Measurements from ENCODE around the gene ELMO3.

Gene ELMO3

DNA sequence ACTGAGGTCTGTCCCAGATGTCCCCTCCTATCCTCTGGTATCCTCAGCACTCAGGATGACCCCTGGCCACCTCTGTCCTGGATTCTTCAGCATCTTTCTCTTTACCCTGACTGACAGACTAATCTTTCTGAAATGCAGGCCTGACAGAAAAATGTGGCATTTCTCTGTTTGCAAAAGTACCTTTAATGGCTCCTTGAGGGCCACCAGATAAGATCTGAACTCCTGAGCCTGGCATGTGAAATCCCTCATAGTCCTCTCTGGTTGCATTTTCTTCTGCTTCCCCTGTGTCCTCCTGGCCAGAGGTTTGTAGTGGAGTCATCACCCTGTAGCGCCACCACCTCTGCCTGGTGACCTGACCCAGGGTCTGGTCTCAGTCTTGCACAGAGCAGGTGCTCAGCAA lies 2.0 kb upstream of the ELMO3 start:
- no peak for DNase-seq (ENCODE audit: low read depth in 1 of 2, low spot score in 1 of 2)

DNA sequence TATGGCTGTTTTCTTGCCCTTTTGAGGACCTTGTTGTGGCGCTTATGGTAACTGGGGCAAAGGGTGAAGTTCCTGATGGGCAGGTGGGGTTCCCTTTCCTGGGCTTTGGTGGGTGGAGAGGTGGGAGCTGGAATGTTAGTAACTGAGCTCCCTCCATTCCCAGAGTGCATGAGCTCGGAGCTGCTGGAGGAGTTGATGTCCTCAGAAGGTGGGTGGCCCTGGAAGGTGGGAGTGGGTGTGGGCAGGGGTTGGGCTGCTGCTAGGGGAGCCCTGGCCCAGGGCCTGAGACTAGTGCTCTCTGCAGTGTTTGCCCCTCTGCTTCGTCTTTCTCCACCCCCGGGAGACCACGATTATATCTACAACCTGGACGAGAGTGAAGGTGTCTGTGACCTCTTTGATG lies 1.2 kb upstream of the ELMO3 start:
- no peak for DNase-seq (ENCODE audit: low read depth in 1 of 2, low spot score in 1 of 2)

DNA sequence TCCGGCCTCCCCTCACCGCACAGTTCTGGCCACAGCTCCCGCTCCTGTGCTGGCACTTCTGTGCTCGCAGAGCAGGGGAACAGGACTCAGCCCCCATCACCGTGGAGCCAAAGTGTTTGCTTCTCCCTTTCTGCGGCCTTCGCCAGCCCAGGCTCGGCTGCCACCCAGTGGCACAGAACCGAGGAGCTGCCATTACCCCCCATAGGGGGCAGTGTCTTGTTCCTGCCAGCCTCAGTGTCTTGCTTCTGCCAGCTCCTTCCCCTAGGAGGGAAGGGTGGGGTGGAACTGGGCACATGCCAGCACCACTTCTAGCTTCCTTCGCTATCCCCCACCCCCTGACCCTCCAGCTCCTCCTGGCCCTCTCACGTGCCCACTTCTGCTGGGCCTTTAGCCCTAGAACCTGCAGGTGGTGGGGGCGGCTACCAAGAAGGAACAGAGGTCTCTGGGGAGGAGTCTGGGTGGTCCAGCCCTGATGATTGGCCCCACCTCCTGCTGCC lies 645 bp upstream of the ELMO3 start:
- no peak for DNase-seq (ENCODE audit: low read depth in 1 of 2, low spot score in 1 of 2)

DNA sequence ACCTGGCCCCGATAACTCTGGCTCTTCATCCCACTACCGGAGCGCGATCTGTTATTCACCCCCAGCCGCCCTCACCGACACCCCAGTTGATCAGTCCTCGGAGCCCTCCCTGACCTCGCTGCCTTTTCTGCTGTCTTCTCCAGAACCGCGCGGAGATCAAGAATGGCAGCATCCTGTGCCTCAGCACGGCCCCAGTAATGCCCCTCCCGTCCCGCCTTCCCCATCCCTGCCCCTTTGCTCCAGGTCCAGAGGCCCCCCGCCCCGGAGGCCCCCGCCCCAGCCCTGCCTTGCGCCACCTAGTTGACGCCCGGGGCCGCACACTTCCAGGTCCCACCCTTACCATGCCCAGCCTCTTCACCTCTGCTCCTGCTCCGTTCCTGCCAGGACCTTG lies 872 bp downstream of the ELMO3 start:
- DNase-seq (ENCODE audit: low read depth in 1 of 2, low spot score in 1 of 2), result no peak

DNA sequence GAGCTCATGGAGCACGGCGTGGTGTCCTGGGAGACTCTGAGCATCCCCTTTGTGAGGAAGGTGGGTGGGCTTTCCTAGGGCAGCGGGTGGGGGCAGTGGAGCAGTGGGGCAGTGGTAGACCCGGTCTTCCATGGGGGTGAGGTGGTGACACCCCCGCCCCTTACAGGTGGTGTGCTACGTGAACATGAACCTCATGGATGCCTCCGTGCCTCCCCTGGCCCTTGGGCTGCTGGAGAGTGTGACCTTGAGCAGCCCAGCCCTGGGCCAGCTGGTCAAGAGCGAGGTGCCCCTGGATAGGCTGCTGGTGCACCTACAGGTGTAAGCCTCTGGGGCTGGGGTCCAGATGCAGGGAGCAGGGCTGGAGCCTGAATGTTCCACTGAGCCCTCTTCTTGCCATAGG lies 1.6 kb downstream of the ELMO3 start:
- DNase-seq (ENCODE audit: low read depth in 1 of 2, low spot score in 1 of 2), result no peak

DNA sequence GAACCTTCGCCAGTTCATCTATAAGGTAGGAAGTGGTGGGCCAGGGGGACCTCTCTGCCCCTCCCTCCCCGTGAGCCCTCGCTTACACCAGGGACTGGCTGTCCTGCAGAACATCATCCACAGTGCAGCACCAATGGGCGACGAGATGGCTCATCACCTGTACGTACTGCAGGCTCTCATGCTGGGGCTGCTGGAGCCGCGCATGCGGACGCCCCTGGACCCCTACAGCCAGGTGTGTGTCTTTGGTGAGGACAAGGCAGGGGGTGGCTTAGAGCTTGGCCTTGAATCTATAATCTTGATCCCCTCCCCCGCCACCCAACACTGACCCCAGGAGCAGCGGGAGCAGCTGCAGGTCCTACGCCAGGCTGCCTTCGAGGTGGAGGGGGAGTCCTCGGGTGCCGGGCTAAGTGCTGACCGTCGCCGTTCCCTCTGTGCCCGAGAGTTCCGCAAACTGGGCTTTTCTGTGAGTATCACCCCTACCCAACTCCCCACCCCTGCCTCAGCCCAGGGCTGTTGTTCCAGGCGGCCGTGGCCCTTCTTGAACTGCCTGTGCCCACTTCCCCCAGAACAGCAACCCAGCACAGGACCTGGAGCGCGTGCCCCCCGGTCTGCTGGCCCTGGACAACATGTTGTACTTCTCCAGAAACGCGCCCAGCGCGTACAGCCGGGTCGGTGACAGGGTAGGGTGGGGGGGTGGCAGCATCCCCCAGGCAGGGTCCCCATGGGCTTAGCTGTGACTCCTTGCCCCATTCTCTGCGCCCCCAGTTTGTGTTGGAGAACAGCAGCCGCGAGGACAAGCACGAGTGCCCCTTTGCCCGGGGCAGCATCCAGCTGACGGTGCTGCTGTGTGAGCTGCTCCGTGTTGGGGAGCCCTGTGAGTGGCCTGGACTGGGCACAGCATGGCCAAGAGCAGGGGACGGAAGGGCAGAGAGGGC lies 2.7 kb downstream of the ELMO3 start:
- no peak for DNase-seq (ENCODE audit: low read depth in 1 of 2, low spot score in 1 of 2)

DNA sequence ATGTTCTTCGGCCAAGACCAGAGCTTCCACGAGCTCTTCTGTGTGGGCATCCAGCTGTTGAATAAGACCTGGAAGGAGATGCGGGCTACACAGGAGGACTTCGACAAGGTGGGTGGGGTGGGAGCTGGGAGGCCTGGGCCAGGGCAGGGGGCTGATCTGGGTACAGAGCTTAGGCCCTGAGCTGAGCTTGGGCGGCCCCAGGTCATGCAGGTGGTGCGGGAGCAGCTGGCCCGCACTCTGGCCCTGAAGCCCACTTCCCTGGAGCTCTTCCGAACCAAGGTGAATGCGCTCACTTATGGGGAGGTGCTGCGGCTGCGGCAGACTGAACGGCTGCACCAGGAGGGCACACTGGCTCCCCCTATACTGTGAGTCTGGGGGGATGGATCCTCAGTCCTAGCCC lies 3.5 kb downstream of the ELMO3 start:
- no peak for DNase-seq (ENCODE audit: low read depth in 1 of 2, low spot score in 1 of 2)

DNA sequence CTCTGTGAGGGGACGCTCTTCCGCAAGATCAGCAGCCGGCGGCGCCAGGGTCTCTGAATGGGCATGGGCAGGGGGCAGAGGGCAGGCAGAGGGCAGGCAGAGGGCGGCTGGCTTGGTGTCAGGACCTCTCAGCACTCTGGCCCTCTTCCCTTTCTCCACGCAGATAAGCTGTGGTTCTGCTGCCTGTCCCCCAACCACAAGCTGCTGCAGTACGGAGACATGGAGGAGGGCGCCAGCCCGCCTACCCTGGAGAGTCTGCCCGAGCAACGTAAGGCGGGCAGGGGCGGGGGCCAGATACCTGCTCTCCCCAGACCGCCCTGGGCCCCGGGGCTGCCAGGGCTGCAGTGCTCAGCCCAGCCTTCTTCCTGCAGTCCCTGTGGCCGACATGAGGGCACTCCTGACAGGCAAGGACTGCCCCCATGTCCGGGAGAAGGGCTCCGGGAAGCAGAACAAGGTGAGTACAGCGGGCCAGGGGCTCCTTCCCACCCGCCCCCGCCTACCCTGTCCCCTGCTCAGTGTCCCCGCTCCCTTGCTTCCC lies 4.1 kb downstream of the ELMO3 start:
- no peak for DNase-seq (ENCODE audit: low read depth in 1 of 2, low spot score in 1 of 2)

DNA sequence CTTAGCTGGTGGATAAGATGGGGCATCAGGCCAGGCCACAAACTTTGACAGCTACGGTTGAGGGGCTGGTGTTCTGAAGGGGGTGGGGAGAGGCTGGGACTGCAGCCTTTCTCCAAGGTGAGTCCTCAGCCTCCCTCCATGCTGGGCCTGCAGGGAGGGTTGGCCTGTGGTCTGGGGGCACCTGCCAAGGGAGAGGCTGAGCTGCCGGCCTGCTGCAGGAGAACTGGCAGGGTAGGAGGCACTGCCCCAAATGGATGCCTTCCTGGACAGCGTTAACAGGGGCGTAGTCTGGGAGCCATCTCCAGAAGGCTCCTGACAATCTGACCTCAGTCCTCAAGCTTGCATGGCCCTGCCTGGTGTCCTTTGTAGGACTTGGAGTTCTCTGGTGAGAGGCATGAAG lies 5.1 kb downstream of the ELMO3 start:
- no peak for DNase-seq (ENCODE audit: low read depth in 1 of 2, low spot score in 1 of 2)

DNA sequence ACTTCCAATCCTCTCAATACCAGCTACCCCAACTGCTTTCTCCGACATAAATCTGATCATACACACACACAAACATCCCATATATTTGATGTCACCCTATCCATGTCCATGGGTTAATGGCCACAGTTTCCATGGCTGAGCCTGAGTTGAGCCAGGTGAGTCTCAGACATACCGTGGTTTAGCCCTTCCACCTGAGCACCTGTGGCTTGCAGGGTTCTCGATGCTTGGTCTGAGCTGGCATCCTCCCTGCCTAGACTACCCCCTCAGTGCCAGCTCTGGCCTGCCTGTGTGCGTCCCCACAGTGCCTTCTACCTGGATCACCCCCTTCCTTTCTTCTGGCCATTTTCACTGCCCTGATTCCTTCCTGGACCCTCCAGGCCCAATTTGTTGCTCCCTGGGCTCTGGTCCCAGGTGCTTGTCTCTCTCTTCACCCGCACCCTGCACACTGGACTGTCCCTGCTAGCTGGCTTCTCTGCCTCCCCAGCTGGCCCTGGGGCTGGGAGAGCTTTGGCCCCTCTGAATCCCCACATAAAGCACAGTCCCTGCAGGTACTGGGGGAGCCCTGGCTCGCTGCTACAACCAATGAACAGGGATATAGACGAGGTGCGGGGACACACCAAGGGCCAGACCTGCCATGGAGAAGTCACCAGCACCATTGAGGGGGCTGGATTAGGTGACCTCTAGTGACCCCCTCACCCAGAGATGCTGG lies 7.4 kb downstream of the ELMO3 start:
- no peak for DNase-seq (ENCODE audit: low read depth in 1 of 2, low spot score in 1 of 2)

DNA sequence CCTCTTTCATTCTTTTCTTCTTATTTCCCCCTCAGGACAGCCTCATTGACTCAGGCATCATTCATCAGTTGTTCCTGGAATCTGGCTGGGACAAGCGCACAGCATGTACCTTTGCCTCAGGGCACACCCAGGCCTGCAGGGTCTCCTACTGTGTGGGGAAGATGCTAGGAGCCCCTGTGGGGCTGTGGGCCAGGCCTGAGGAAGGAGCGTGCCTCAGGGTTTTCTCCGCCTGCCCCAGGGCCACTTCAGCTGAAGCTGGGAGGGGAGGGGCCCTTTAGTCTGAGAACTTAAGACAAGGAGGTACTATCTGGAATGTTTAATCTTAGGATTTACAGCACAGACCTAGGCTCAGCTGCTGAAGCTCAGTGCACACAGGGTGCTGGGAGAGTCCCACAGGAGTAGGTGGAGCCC lies 7.9 kb downstream of the ELMO3 start:
- DNase-seq (ENCODE audit: low read depth in 1 of 2, low spot score in 1 of 2), result no peak

DNA sequence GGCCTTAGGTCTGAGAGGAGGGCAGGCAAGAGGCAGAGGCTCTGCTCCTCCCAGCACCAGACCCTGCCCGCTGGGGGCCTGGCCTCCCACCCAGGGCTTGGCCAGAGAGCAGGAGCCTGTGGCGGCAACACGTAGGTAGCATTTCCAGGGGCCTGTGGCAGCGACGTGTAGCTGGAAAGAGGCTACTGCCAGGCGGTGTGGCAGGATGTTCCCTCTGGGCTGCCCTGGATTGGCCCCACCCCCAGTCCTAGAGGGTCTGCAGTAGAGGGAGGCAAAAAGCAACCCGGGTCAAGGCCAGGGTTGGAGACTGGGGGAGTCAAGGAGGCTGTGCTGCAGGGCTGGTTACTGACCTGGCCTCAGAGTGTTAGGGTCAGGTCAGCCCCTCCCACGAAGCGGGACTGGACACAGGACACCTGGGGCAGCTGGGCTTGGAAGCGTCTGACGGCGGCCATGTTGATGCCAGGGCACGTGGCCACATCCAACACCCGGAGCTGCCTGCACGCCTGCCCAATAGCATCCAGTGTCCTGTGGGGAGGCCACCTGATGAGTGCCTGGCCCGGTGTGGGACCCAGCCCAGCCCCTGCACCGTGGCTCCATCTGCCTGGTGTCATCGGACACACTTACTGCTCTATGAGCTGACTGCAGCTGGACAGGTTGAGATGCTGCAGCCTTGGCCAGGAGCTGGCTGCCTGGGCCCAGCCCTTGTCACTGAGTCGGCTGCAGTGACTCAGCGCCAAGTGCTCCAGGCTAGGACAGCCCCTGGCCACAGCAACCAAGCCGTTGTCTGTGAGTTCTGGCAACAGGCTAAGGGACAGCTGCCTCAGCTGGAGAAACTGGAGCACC lies 8.5 kb downstream of the ELMO3 start:
- no peak for DNase-seq (ENCODE audit: low read depth in 1 of 2, low spot score in 1 of 2)

DNA sequence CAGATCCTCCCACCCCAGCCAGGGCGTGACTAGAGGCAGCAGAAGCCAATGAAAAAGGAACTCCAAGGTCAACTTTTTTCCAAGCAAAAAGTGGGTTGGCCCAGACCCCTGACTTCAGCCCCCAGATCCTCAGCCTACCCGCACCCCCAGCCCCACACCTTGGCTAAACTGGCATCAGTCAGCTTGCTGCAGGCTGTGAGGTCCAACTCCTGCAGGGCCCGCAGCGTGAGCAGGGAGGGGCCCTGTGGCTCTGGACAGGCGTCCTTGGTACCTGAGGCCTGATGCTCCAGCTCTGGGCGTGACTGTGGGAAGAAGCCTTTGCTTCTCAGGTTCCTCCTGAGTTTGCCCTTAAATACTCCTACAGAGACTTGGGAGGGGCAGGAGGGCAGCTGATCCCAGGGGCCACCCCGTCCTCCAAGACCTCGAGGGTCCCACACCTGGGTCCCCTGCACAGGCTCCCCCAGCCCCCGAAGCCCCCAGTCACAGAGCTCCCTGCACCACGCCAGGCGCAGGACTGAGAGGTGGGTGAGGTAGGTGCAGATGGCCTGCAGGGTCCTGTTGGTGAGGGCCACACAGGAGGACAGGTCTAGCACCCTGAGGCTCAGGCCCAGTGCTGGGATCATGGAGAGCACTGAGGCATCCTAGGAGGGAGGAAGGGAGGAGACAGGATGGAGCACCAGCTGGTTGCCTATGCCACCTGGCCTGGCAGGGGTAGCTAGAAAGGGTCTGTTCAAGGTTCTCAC lies 9.4 kb downstream of the ELMO3 start:
- DNase-seq (ENCODE audit: low read depth in 1 of 2, low spot score in 1 of 2), result no peak

DNA sequence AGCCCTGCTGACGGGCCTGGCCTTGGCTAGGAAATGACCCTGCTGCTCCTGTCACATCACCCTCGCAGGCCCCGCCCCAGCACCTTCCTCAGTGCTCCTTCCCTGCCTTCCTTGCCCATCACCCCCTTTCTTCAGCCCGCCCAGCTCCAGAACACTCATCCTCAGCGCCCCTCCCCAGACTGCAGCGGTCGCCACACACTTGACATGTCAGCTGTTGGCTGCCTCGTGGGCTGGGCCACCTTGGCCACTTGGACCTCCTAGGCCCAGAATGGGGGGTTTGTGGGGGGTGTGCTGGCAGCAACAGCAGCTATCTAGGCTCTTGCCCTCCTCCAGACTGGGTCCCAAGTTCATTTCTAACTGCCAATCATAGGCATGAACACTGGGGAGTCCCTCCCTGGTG lies 10.6 kb downstream of the ELMO3 start:
- no peak for DNase-seq (ENCODE audit: low read depth in 1 of 2, low spot score in 1 of 2)

DNA sequence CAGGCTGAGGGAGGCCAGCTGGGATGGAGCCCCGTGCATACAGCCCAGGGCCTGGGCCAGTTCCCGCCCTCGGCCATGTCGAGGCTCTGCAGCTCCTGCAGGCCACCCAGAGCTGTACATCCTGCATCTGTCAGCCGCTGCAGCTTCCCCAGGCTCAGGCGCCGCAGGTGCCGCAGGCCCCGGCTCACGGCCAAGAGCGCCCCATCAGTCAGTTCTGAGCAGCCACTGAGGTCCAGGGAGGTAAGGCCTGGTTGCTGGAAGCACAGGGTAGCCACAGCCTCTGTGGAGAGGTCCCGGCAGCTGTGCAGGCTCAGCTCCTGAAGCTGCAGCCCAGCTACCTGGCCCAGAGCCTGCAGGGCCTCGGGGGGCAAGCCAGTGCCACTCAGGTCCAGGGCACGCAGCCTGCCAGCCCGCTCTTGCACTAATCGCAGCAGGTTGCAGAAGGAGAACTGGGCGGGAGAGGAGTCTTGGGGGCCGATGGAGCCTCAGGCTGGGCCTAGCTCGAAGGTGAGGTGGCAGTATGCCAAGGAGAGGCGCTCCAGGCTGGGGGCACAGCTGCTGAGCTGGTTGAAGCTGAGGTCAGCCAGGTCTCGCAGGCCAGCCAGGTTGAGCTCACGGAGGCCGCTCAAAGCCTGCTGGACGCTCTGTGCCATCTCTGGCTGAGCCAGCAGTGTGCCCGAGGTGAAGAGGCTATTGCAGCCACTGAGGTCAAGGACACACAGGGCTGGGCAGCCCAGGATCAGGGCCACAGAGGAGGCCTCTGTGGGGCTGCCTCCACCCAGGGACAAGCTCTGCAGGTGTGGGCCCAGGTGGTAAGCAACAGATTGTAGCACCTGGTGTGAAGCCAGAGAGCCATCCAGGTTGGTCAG lies 11.4 kb downstream of the ELMO3 start:
- no peak for DNase-seq (ENCODE audit: low read depth in 1 of 2, low spot score in 1 of 2)

DNA sequence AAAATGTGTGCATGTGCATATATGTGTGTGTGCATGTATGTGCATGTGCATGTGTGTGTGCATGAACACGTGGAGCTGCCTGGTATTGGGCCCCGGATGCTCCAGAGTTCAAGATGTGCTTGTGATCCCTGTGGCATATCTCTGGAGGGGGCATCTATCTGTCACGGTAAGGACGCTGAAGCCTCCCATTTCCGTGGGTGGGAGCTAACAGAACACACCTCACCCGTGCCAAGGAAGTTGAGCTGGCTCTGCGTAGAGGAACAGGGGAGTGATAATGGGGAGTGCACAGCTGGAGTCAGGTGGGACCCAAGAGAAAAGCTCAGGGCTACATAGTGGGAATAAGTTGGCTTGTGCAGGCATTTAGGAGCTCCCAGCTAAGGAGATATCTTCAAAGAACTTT lies 12.7 kb downstream of the ELMO3 start:
- no peak for DNase-seq (ENCODE audit: low read depth in 1 of 2, low spot score in 1 of 2)

DNA sequence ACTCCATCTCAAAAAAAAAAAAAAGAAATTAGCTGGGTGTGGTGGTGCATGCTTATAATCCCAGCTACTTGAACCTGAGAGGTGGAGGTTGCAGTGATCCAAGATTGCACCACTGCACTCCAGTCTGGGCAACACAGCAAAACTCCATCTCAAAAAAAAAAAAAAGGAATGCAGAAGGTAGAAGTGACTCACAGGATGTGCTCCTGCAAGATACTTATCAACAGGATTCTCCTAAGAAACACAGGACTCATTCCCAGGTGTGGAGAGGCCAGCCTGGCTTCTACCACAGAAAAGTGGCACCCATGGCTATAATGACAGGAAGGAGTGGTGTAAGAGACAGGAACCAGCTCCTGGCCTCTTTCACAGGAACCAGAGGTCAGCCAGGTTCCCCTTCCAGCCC lies 13.8 kb downstream of the ELMO3 start:
- DNase-seq (ENCODE audit: low read depth in 1 of 2, low spot score in 1 of 2), result no peak

DNA sequence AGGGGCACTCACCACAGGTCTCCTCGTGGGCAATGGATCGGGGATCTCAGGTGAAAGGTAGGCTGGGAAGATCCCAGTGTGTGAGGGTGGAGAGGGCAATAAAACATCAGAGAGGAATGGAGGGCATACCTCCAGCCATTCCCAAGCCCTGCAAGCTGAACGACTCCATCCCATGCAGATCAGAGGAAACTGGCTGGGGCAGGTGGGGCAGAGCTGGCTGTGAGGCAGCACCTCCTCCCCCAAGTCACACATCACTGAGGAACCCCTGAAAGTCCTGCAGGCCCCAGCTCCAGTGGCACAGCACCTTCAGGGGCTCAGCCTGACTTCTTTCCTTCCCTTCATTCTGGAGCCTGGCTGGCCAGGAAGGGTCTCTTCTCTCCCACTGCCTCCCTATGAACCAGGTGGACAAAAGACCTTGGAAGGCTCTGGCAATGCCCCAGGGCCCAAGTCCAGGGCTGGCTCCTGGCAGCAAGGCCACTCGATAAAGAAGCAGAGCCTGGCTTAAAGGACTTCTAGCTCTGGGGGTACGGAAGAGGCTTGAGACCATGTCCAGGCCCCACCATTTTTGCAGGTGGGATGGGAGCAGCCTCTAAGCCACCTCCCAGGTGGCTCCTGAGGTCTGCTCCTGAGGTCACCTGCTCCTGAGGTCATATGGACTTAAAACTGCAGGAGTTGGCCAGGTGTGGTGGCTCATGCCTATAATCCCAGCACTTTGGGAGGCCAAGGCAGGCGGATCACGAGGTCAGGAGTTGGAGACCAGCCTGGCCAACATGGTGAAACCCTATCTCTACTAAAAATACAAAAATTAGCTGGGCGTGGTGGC lies 14.5 kb downstream of the ELMO3 start:
- no peak for DNase-seq (ENCODE audit: low read depth in 1 of 2, low spot score in 1 of 2)

DNA sequence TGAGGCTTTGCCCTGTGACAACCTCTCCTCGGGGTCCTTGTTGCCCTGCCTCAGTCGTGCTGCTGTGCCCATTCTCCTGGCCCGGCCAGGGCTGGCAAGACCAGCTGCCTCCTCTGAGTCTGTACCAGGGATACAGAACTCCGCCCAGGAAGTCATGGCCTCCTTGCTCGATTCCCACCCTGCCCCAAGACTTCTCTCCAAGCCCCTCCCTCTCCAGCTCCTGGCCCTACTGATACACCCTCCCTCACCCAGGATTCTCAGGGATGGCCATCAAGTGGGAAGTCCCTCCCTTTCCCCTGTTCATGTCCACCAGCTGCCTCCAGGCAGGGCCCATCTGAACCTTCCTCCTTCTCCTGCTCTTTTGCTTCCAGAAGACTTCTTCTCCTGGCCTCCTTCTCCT lies 16.8 kb downstream of the ELMO3 start:
- DNase-seq (ENCODE audit: low read depth in 1 of 2, low spot score in 1 of 2), result no peak

All from activated T-helper 1 cell treated with anti-CD3 and anti-CD28 coated beads, Interleukin-2, amount 50 U/mL, for 16 hours (primary cell).